Stimulated activated CD8-positive, alpha-beta memory T cell treated with anti-CD3 and anti-CD28 coated beads, Interleukin-2, amount 100 ng/mL, for 1 hour (primary cell): ENCODE measurements around the gene SHC4.
"Not testable (repeated sequence)": the region's sequence is repeated elsewhere in the genome, so short reads cannot be mapped to it uniquely, and the experiment has no call there.

Source experiments
- DNase-seq, 2 donors: peaks; one replicate each; pipeline ENCODE4 v3.0.0-alpha.2; 2020; ENCODE audit warnings: low read depth in 2 of 2

SHC4 gene, protein sequence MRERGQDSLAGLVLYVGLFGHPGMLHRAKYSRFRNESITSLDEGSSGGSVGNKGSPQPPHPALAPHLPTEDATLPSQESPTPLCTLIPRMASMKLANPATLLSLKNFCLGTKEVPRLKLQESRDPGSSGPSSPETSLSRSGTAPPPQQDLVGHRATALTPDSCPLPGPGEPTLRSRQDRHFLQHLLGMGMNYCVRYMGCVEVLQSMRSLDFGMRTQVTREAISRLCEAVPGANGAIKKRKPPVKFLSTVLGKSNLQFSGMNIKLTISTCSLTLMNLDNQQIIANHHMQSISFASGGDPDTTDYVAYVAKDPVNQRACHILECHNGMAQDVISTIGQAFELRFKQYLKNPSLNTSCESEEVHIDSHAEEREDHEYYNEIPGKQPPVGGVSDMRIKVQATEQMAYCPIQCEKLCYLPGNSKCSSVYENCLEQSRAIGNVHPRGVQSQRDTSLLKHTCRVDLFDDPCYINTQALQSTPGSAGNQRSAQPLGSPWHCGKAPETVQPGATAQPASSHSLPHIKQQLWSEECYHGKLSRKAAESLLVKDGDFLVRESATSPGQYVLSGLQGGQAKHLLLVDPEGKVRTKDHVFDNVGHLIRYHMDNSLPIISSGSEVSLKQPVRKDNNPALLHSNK

DNA sequence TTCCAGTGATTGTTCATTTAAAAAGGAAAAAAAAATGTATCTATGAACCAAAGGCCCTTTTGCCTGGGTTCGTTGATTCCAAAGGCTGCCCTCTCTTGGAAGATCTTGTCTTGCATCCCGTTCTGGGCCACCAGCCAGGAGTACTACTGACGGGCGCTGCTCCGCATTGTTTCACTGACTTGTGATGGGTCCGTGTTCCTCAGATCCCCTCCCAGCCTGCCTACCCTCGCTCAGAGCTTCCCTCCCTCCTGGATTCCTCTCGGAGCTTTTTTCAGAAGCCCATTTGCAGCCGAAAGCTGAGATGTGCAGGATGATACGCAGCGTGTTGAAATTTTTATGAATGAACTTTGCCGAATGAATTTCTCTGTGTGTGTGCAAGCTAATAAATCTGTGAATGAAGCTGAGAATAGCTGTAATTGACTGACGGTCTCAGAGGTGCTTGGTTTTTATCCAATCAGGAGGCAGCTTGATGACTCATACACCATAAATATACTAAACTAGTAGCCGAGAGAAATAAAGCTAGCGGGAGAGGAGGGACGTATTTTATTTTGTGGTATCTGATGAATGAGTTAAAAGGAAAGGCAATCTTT is at the start of gene SHC4:
SHC4 (minus strand) TSS at position 396 of the 590 bp plus-strand sequence. CDS start 904 bp downstream, outside the sequence.
- no peak for DNase-seq

DNA sequence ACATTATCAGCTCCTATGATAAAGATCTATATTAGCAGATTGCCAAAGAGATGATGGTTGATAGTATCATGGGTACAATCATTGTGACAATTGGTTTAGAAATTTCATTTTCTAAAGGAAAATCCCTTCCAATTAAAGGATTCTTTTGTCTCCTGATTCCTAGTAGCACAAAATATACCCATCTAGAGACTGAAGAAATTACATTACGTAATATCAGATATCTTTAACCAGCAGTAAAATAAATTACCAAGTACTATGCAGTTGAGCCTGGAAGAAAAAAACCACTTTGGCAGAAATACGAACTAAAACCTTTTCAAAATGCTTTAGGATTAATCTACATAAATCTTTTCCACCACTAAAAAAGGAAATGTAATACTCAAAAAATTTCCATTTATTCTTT is 35.6 kb upstream of the SHC4 start:
- no peak for DNase-seq

DNA sequence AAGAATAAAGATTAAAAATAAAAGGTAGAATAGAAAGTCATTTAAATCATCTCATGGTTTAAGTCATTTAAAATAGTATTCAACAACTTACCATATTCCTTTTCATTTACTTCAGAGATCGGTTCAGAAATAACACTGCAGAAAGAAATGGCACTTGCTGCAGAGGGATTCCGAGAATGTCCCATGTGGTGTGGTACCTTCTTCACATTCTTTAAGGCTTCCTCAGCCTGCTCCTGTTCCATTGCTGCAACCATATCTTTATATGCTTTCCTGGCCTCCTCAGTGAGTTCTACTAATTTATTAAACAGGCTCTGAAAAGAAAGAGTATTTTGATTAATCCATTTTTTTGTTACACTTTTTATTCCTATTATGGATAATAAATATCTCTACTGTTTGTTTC is 32.6 kb upstream of the SHC4 start:
- no peak for DNase-seq

DNA sequence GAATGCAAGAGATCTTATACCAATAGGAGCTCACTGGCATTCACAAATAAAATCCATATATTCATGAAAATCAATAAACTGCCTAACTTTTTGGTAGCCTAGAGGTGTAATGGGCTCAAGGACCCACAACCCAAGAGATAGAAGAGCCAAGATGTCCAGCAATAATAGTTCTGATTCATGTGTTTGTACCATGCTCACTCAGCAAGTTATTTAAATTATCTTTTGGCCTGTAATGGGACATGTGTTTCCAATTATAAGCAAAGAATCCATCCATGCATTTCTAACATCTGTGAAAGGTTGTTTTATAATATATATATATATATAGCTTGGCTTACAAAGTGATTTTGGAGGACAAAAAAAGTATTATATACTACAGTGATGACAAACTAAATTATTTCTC is 29.7 kb upstream of the SHC4 start:
- DNase-seq = no peak

DNA sequence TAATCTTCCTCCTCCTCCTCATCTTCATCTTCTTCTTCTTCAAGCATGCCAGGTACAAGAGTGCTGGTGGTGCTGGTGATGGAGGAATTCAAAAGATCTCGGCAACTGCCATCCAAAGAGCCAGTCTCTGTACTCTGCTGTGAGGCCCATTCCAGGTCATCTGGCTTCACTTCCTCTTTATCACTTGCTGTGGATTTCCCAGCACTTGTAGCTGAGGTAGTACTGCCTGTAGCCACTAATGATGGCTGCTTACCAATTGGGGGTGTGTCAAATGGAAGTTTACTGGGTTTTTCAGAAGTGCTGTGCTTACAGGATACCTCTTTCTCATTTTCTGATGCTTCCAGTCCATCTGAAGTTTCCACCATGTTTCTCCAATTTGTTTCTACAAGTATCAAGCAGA is 28.8 kb upstream of the SHC4 start:
- DNase-seq = no peak

DNA sequence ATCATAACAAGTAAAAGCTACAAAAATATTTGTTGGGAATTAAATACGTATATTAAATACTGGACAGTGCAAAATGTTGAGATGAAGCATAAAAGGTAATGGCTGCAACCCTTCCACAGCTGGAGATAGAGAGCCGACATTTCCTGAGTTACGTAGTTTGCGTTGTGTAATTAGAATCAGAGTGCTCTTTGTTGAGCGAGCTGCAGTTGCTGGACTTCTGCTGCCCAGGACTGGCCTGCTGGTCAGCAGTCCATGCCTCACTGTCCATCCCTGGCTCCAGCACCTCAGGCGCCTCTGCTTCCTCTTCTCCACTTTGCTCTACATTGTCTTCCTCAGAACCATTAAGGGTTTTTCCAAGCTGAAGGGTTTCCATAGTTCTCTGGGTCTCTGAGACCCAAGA is 28.4 kb upstream of the SHC4 start:
- DNase-seq = no peak

DNA sequence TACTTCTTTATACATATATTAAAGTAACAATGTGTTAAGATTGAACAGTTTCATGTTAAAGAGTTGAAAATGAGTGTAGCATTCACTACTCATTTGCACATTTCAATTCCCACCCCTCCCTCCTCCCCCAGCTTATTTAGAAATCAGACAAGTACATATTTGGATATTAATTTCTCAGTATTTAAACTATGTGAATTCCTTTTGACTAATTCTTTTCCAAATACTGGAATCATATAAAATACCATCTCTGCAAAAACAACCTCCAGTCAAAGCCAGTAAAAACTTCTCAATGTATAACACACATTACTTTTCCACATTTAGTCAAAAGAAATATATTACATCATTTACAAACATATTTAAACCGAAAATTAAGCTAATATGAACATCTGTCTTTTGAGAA is 25.5 kb upstream of the SHC4 start:
- DNase-seq = no peak

DNA sequence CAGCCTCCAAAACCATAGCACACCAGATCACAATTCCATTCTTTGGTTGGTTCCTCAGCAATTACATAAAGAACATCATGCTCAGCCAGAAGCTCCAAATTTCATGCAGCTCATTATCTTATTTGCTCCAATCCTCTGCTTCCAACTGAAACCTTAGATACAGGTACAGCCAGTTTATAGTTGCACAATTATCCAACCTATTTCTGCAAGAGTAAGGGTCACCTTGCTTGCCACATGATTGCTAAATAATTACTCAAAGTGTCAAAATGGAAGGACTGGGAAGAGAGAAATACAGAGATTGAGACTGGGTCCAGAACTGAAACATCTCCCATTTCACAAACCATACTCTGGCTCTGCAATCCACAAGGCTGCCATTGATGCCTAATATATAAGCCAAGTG is 23.4 kb upstream of the SHC4 start:
- DNase-seq = no peak

DNA sequence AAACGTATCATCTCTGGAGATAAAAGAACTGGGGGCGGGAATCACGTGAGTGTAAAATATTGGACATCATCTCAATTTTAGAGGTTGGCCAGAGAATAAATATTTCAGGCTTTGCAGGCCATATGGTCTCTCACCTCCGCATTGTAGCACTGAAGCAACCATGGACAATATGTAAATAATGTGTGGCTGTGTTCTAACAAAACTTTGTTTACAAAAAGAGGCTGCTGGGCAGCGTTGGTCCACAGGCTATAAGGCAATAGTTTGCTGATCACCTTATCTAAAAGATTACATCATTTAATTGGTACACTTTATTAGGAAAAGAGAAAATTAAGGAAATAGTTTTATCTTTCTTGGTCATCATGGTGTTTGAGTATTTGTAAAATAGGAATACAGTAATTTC is 22.5 kb upstream of the SHC4 start:
- no peak for DNase-seq

DNA sequence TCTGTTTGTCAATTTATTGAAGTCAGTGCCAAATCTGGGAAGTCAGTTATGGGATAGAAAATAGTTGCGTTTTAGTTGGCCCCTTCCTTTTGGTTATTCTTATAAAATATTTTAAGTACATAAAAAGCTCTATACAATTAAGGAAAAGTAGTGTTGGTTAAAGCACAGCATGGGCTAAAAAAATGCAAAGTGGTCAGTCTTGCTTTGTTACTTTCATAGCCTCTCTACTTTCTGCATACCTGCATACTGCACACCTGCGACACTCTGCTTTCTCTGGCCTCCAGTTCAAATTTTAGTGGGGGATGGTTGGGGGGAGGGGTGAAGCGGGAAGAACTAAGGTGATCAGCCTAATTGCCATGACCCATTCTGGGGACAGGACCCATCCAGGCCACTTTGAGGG is 21.8 kb upstream of the SHC4 start:
- no peak for DNase-seq

DNA sequence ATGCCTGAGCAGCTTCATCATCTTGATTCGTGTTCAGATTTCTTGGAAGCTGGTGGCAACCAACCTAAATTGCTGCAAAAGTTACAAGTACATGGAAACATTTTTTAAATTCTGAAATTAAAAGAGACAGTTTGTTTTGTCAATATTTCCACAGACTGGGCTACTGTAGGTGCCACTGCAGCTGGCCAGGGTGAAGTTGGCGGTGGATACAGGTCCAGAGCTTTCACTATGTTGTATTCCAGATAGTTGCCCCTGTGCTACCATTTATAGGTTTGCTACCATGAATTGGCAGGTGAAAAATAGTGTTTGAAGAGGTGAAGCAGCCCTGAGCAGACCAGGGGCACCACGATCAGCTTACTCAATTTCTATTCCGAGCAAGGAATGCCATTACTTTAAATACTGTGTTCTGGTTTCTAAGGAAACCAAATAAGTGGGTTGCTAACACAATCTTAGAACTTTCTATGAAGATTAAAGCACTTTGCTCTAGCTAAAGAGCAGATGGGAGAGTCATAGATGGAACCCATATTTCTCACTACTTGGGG is 21.2 kb upstream of the SHC4 start:
- no peak for DNase-seq

DNA sequence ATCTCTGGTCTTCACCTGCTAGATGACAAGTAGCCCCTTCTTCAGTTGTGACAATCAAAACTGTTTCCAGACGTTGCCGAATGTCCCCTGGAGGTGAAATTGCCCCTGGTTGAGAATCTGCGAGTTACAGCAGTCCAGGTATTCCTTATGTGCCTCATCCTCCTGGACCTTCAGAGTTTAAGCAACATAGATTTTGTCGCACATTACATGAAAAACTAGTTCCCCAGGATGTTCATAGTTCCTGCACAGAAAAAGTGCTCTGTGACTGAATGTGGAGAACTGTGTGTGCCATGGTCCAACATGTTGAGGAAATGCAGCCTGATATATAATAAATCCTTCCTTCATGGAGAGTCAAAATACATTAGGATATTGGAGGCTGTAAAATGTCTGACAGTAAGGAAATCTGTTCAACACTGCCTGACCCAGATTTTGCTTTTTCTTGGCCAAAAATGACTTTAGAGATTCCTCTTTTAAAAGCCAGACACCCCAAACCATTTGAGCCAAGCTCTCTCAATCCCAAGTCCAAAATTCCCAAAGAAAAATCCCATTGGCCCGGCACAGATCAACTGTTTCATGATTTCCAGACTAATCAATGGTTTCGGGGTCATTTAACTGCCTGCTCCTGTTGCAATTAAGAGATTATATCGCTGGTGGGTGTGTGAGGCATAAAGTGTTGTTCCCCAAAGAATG is 20.4 kb upstream of the SHC4 start:
- DNase-seq = no peak

DNA sequence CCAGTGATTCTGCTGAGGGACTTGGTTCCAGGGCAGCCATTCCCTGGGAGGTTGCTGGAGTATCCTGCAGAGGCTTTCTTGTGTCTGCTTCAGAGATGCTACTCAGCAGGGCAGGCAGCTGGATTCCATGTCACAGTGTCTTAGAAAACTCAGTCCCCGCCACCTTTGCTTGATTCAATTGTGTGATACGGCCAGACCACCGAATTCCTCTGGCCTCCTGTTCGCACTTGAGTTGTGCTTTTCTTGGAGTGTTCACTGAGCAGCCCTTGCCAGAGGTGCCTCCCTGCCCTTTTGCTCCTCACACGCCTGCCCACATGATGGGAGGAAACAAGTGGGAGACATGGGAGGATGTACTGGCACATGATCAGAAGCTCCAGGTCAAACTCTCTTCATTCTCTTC is 19.6 kb upstream of the SHC4 start:
- no peak for DNase-seq

DNA sequence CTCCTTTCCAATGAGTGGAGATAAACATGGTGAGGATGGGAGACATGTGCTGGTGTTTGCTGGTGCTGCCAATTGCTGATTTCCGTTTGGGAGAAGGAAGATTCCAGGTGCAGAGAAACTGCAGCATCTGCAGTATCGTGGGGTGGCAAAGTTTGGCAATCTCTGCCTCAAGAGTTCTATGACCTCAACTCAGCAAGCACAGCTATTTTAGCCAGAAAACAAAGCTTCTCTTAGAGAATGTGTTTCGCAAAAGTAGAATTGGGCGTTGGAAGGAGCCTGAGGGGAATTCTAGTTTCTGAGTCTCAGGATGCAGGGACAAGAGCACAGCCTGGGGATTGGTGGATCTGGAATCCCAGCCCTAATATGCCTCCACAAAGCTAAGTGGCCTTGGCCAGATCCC is 18.2 kb upstream of the SHC4 start:
- no peak for DNase-seq

DNA sequence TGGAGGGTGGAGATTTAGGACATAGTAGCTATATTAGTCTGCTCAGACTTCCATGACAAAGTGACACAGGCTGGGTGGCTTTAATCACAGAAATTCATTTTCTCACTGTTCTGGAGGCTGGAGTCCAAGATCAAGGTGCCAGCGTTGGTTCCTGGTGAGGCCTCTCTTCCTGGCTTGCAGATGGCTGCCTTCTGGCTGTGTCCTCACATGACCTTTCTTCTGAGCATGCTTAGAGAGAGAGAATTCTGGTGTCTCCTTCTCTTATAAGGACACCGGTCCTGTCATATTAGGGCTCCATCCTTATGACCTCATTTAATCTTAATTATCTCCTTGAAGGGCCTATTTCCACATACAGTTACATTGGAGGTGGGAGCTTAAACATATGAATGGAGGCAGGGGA is 14.9 kb upstream of the SHC4 start:
- no peak for DNase-seq

DNA sequence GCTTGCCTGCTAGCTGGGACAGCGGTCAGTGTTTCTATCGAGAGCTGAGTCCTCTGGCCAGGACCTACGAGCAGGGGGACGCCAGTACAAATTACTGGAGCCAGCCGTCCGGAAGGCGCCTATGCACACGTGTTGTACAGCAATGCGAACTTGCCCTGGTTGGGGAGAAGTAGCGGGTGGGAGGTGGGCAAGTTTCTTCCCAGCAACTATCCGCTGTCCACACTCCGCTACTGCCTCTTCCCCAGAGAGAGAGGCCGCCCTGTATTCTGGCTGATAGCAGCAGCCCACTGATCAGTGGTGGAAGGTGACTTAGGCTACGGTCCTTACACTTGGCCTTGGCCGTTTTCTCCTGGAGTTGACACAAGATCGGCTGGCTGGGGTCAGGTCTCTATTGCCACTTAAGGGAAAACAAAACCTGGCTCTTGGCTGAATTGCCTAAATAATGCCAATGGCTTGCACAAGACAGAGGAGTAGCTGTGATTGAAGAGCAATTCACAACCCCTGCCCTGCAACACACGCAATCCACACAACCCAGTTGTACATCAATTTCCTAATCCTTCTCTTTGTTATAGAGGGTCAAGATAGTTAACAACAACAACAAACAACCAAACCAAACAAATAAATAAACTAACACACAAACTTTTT is 12.8 kb upstream of the SHC4 start:
- no peak for DNase-seq

DNA sequence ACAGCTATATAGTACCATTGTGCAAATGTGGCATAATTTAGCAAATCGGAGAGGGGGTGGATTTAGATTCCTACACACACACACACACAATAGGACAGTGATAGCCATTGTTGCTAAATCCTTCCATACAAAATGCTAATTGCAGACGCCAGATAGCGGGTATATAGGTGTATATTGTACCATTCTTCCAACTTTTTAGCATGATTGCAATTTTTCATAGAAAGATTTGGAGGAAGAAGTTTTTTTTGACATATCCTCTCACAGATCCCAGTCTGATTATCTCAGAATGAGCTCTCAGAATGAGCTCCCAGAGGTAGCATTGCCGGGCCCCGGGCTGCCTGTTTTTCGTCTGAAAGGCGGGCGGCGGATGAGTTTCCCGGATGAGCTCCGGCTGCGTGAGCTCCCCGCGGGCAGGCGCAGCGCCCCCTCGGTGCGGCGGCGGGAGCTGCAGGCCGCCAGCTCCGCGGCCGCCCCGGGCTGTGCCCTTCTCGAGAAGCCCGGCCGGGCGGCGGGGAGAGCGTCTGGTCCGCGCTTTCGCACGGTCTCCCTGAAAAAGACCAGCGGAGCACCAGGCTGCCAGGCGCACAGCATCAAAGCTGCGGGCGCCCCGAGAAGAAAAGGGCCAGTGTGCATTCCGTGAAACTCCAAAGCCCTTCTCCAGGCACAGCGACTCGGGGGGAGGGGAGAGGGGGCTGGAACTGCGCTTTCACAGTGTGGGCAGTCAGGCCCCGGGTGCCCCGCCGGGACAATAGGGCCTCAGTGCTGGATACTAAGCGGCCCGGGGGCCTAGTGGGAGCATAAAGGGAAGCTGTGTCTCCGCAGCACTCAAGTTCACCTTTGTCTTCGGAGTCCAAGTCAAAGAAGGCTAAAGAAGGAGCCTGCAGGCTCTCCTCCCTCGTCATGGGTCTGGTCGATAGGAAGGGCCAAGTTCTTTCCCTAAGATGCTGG is 12.0 kb upstream of the SHC4 start:
- DNase-seq = peak; percentile 23 to 47

DNA sequence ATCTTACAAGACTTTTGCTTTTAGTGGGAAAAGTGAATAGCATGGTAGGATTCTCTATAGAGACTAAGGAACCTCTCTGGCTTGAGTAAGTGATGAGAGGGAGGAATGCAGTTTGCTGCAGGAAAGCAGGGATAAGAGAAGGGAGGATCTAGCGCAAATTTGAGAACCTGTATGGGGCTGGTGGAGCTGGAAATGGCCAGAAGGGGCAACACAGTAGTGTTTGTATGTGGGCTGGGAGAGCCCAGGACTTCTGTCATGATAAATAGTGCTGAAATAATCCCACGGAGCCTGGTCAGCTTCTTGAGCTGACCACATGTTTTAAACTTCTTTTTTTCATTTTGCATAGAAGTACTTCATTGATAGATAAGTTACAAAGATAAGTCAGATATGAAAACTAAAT is 11.2 kb upstream of the SHC4 start:
- DNase-seq = no peak

DNA sequence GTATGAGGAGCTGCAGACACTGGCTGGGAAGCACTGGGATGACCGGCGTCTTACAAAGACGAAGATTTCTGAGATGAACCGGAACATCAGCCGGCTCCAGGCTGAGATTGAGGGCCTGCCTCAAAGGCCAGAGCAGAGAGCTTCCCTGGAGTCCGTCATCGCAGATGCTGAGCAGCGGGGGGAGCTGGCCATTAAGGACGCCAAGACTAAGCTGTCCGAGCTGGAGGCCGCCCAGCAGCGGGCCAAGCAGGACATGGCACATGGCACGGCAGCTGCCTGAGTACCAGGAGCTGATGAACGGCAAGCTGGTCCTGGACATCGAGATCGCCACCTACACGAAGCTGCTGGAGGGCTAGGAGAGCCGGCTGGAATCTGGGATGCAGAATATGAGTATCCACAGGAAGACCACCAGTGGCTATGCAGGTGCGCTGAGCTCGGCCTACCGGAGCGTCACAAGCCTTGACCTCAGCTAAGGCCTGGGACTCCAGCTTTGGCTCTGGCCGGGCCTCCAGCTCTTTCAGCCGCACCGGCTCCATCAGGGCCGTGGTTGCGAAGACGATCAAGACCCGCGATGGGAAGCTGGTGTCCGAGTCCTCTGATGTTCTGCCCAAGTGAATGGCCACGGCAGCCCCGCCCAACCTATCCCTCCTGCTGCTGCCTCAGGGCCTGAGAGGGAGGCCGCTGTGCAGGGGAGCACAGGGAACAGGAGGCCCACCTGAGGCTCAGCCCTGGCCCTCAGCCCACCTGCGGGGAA is 9.2 kb upstream of the SHC4 start:
- no peak for DNase-seq

DNA sequence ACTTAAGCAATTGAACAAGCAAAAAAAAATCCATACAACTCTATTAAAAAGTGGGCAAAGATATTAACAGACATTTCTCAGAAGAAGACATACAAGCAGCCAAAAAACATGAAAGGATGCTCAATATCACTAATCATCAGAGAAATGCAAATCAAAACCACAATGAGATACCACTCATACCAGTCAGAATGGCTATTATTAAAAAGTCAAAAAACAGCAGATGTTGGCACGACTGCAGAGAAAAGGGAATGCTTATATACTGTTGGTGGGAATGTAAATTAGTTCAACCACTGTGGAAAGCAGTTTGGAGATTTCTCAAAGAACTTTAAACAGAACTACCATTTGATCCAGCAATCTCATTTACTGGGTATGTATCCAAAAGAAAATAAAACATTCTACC is 7.2 kb upstream of the SHC4 start:
- not testable (repeated sequence) for DNase-seq
